Thyroid gland (tissue), 4 donors: ENCODE results near the gene ABTB2.

Experiments
- CTCF ChIP-seq, 6 experiments: fragments of 200-600 bp in 3 of 6; fragments of 450-650 bp in 3 of 6; sonication (generic) in 3 of 6; IDR thresholded peaks; one replicate each; pipeline ENCODE4 v1.5.1; 2016 to 2019; ENCODE audit warnings: antibody characterized with exemption in 6 of 6, mild to moderate bottlenecking in 2 of 6, inconsistent platforms in 1 of 6, moderate library complexity in 1 of 6
- POLR2A ChIP-seq, 2 donors: fragments of 450-650 bp; IDR thresholded peaks; one replicate each; pipeline ENCODE4 v1.6.1; 2017; ENCODE audit warnings: antibody characterized with exemption in 2 of 2, mild to moderate bottlenecking in 2 of 2, moderate library complexity in 1 of 2

GRCh38 chr11:34222030-34222429, 135.8 kb downstream of the ABTB2 start:
- TF ChIP-seq CTCF (IDR thresholded peaks at IDR 0.05) = no peak
- TF ChIP-seq POLR2A (IDR thresholded peaks at IDR 0.05) = no peak
